ENCODE data around the gene PLD1.

PLD1 gene

DNA sequence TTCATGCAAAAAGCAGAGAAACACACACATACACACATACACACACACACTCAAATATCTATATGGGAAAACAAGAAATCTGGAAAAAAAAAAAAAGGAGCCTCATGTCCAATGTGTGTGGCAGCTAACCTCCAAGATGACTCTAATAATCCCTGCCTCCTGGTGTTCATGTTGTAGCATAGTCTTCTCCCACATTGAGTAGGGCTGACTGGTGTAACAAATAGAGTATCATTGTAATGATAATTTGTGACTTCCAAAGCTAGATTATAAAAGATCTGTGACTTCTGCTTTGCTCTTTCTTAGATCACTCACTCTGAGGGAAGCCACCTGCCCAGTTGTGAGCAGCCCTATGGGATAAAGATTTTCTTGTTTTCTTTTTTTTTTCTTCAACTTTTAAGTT, 219.2 kb downstream of the PLD1 start:
- TF ChIP-seq, protein P1, sequence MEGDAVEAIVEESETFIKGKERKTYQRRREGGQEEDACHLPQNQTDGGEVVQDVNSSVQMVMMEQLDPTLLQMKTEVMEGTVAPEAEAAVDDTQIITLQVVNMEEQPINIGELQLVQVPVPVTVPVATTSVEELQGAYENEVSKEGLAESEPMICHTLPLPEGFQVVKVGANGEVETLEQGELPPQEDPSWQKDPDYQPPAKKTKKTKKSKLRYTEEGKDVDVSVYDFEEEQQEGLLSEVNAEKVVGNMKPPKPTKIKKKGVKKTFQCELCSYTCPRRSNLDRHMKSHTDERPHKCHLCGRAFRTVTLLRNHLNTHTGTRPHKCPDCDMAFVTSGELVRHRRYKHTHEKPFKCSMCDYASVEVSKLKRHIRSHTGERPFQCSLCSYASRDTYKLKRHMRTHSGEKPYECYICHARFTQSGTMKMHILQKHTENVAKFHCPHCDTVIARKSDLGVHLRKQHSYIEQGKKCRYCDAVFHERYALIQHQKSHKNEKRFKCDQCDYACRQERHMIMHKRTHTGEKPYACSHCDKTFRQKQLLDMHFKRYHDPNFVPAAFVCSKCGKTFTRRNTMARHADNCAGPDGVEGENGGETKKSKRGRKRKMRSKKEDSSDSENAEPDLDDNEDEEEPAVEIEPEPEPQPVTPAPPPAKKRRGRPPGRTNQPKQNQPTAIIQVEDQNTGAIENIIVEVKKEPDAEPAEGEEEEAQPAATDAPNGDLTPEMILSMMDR (IDR thresholded peaks at IDR 0.05; ENCODE audit: borderline replicate concordance, control extremely low read depth, extremely low read depth, insufficient read depth, missing control alignments), result no peak
- DNase-seq (ENCODE audit: low spot score), result no peak
- in situ Hi-C loops (cut with MboI; ENCODE audit: low sequenced_read_pairs, unreplicated experiment), result no loop called here

DNA sequence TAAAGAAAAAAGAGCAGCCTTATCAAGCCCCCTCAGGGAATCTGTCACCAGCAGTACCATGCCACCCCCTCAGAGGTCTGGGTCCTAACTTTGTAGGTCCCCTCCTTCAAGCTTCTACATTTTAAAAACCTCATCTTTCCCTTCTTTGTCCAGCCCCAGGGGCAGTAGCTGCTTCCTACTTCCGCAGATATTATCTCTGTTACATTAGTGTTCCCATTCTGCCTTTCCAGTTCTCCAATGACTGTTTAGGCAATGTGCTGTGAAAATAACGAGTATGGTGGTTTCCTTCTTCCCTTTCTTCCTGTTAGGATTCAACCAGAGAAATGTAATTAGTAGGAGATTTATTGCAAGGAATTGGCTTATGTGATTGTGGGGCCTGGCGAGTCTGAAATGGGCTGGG, 224.0 kb downstream of the PLD1 start:
- no peak for DNase-seq (ENCODE audit: low spot score)
- in situ Hi-C loops (cut with MboI; ENCODE audit: low sequenced_read_pairs, unreplicated experiment), result no loop called here
- TF ChIP-seq, protein P1 (IDR thresholded peaks at IDR 0.05; ENCODE audit: borderline replicate concordance, control extremely low read depth, extremely low read depth, insufficient read depth, missing control alignments), result no peak

GRCh38 chr3:171585039-171585438, 225.2 kb downstream of the PLD1 start:
- no peak for DNase-seq (ENCODE audit: low spot score)
- in situ Hi-C loops (cut with MboI; ENCODE audit: low sequenced_read_pairs, unreplicated experiment), result no loop called here

GRCh38 chr3:171584100-171584499, 226.2 kb downstream of the PLD1 start:
- in situ Hi-C loops (cut with MboI; ENCODE audit: low sequenced_read_pairs, unreplicated experiment), result no loop called here
- TF ChIP-seq, protein P1 (IDR thresholded peaks at IDR 0.05; ENCODE audit: borderline replicate concordance, control extremely low read depth, extremely low read depth, insufficient read depth, missing control alignments), result no peak
- no peak for DNase-seq (ENCODE audit: low spot score)

More at GRCh38 chr3:171585039-171585438, 225.2 kb downstream of the PLD1 start:
- TF ChIP-seq, protein P1 (IDR thresholded peaks at IDR 0.05; ENCODE audit: borderline replicate concordance, control extremely low read depth, extremely low read depth, insufficient read depth, missing control alignments), result no peak

DNA sequence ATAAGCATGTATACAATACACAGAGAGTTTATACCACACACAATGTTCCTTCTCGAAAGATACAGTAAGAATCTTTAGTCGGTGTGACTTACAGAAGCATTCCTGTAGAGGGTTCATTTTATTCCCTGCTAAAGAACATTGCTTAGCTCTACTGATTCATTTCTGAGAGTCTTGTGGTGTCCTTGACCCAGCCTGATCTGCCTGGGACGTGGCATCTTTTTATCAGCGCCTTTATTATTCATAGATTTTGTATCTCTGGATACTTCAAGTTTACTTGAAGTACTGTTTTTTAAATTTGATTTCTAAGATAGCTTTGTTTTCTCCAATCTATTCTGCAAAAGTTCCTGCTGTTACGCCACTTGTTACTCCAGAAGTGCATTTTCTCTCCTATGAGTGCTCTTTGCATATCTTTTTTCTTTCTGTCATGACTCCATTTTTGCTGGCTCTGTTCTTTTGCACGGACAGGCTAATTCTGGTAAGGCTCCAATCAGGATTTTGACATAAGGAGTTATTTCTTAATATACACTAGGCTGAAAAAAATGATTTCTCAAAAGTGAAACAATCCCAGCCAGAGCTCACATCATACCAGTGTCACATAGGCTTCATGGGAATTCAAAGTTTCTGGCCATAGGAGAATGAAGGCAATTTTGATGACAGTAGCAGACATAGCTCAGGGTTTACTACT, 235.6 kb downstream of the PLD1 start:
- DNase-seq (ENCODE audit: low spot score), result no peak
- in situ Hi-C loops (cut with MboI; ENCODE audit: low sequenced_read_pairs, unreplicated experiment), result no loop called here
- TF ChIP-seq, protein P1 (IDR thresholded peaks at IDR 0.05; ENCODE audit: borderline replicate concordance, control extremely low read depth, extremely low read depth, insufficient read depth, missing control alignments), result no peak

GRCh38 chr3:171569571-171570132, 240.6 kb downstream of the PLD1 start:
- in situ Hi-C loops (cut with MboI; ENCODE audit: low sequenced_read_pairs, unreplicated experiment), result loop anchor here (10.0 kb wide), 2 partner anchors 385 to 605 kb away; no protein-coding TSS in a partner anchor
- TF ChIP-seq, protein P1 (IDR thresholded peaks at IDR 0.05; ENCODE audit: borderline replicate concordance, control extremely low read depth, extremely low read depth, insufficient read depth, missing control alignments), result no peak
- no peak for DNase-seq (ENCODE audit: low spot score)
